ENCODE measurements around the gene ELL. TPM values are rescaled to one million over a fixed set of nuclear protein-coding genes. Genes with fewer than 3 reads are reported as not detected.

The ELL gene
- total and polyA plus RNA-seq, 9 of the 15 experiments (the other 6 are each of a cell fraction or from before 2014, with no cell fraction given) = 0.24 to 22.5 (median 4.1) TPM

DNA sequence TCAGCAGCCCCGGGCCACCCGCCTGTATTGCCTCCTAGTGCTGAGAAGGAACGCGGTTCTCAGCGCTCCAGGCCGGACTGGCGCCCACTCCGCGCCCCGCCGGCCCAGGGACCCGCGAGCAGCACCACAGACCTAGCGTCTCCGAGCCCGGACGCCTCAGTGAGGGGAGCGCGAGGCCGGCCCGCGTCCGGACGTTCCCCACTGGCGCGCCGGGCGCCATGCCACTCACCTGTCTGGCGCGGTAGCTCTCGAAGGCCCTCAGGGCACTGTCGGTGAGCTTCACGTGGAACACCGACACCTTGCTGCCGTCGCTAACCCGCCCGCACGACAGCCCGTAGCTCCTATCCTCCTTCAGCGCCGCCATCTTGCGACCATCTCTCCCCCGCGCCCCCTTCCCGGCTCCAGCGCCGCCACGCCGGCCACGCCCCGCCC is at the start of gene ELL (continued):
- TF ChIP-seq HOMEZ (CRISPR knock-in tag; IDR thresholded peaks at IDR 0.05) = no peak
- TF ChIP-seq, protein P1, sequence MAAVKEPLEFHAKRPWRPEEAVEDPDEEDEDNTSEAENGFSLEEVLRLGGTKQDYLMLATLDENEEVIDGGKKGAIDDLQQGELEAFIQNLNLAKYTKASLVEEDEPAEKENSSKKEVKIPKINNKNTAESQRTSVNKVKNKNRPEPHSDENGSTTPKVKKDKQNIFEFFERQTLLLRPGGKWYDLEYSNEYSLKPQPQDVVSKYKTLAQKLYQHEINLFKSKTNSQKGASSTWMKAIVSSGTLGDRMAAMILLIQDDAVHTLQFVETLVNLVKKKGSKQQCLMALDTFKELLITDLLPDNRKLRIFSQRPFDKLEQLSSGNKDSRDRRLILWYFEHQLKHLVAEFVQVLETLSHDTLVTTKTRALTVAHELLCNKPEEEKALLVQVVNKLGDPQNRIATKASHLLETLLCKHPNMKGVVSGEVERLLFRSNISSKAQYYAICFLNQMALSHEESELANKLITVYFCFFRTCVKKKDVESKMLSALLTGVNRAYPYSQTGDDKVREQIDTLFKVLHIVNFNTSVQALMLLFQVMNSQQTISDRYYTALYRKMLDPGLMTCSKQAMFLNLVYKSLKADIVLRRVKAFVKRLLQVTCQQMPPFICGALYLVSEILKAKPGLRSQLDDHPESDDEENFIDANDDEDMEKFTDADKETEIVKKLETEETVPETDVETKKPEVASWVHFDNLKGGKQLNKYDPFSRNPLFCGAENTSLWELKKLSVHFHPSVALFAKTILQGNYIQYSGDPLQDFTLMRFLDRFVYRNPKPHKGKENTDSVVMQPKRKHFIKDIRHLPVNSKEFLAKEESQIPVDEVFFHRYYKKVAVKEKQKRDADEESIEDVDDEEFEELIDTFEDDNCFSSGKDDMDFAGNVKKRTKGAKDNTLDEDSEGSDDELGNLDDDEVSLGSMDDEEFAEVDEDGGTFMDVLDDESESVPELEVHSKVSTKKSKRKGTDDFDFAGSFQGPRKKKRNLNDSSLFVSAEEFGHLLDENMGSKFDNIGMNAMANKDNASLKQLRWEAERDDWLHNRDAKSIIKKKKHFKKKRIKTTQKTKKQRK (IDR thresholded peaks at IDR 0.05; ENCODE audit: borderline replicate concordance, low read depth, low read length) = no peak
- TF ChIP-seq MGA (IDR thresholded peaks at IDR 0.05) = no peak
- TF ChIP-seq SAFB2 (IDR thresholded peaks at IDR 0.05; ENCODE audit: borderline replicate concordance, low read depth, low read length, severe bottlenecking) = no peak
- peak; percentile 24 for TF ChIP-seq EGR1 (conservative IDR thresholded peaks at IDR 0.05)
- TF ChIP-seq, protein P2, sequence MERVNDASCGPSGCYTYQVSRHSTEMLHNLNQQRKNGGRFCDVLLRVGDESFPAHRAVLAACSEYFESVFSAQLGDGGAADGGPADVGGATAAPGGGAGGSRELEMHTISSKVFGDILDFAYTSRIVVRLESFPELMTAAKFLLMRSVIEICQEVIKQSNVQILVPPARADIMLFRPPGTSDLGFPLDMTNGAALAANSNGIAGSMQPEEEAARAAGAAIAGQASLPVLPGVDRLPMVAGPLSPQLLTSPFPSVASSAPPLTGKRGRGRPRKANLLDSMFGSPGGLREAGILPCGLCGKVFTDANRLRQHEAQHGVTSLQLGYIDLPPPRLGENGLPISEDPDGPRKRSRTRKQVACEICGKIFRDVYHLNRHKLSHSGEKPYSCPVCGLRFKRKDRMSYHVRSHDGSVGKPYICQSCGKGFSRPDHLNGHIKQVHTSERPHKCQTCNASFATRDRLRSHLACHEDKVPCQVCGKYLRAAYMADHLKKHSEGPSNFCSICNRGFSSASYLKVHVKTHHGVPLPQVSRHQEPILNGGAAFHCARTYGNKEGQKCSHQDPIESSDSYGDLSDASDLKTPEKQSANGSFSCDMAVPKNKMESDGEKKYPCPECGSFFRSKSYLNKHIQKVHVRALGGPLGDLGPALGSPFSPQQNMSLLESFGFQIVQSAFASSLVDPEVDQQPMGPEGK (CRISPR knock-in tag; IDR thresholded peaks at IDR 0.05; ENCODE audit: borderline replicate concordance) = no peak
- peak; percentile 33; the same call in 1 of the 2 replicates for TF ChIP-seq FOXP1 (CRISPR knock-in tag; IDR thresholded peaks at IDR 0.05)
- TF ChIP-seq RBM15 (IDR thresholded peaks at IDR 0.05; ENCODE audit: insufficient read depth, low read length) = no peak
- TF ChIP-seq HIVEP1 (CRISPR knock-in tag; IDR thresholded peaks at IDR 0.05) = no peak
